HG02885 (cell line): Measurements from ENCODE around the gene DLGAP4.

Experiments
- ATAC-seq: cut with Tn5 transposase; IDR thresholded peaks from one replicate; pipeline ENCODE4 v1.9.1; 2021; ENCODE audit warnings: mild to moderate bottlenecking; ENCODE audit not compliant: unreplicated experiment, poor library complexity

The DLGAP4 gene

DNA sequence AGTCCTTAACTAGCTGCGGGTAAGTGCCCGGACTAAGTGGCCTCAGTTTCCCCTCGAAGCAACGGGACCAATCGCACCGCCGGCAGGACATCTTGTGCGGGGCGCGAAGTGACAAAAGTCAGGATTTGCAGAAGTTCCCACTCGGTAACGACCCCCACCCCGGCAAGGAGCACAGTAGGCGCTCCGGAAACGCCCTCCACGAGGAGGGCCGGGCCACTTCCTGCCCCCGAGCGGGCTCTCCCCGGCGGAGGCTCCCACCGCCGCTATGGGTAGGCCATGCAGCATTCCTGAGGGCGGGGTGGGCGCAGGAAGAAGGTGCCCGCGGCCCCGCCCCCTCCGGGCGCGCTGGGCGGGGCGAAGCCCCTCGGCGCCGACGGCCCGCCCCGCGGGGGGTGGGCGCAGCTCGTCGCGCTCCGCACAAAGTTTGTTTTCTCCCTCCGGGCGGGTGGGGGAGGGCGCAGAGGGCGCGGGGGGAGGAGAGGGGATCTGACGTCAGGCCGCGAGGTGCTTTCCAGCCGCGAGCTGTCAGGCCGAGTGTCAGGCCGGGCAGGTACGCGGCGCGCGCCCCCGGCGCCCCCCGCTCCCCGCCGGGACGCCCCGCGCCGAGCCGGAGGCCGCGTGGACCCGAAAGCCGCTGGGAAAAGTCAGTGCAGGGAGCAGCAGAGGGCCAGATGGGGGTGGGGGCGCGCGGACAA, 267.1 kb downstream of the DLGAP4 start, which contains the start of gene TGIF2:
TGIF2 (plus strand) TSS at position 495 of the 695 bp plus-strand sequence. CDS start 5,178 bp downstream, outside the sequence.
- ATAC-seq: peak; percentile 79

DNA sequence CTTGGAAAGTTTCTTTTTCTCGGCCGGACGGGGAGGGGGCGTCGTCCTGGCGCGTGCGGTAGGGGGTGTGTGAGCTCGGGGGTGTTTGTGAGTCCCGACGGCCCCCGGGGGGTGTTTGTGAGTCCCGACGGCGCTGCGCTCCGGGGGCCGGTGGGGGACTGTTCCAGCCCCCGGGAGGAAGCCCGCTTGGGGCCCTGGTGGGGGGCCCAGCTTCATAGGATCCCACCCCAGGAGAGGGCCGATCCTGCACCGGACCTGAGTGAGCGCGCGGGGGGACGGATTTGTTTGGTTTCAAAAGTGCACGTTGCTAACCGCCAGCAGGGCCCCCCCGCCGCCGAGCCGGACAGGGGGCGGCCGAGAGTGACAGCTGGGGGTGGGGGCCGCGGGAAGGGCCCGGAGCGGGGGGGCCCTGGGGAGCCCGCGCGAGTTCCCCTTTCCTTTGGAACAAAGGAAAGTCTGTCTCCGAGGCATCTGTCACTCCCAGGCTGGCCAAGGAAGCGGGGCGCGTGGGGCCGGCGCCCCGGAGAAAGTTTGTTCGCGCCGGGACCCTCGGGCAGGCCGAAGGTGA, 267.7 kb downstream of the DLGAP4 start:
- ATAC-seq: no peak

DNA sequence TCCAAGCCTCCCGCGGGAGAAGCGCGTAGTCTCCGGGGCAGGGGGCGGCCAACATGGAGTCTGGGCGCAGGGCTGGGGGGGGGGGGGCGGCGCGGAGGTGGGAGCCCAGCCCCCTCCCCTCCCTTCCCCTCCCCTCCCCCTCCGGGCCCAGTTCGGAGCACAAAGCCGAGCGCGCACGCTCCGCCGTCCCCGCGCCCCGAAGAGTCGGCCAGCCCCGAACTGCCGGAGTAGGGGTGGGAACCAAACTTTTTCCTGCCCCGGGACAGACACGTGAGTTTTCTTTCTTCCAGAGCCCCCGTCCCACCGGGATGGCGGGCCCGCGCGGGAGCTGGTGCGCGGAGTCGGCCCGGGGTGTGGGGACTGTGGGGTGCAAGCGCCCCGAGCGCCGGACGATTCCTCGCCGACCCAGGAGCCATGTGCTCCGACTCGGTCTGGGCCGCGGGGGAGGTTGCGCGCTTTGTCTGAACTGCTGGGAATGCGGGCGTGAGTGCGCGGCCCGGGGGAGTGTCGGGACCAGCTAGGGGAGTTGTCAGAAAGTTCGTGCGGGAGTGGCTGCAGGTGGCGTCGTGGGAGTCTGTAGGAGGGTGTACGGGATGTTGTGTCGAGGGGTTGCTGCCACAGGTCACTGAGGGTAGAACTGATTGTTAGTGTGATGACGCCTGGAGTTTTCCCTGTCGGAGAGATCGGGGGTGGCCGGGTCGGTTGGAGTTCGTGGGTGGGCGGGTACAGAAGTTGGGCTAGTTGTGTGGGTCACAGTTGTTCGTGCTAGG, 268.4 kb downstream of the DLGAP4 start:
- no peak for ATAC-seq

GRCh38 chr20:36576081-36576445, 269.9 kb downstream of the DLGAP4 start:
- no peak for ATAC-seq
